GM19467 (cell line): ENCODE measurements around the gene CDH1.
"Not testable (repeated sequence)": the region's sequence is repeated elsewhere in the genome, so short reads cannot be mapped to it uniquely, and the experiment has no call there.

Experiments
- ATAC-seq: cut with Tn5 transposase; IDR thresholded peaks from one replicate; pipeline ENCODE4 v1.9.1; 2021; ENCODE audit warnings: mild to moderate bottlenecking, moderate library complexity; ENCODE audit not compliant: unreplicated experiment

The CDH1 gene

GRCh38 chr16:68786685-68787418, 49.8 kb downstream of the CDH1 start:
- no peak for ATAC-seq

GRCh38 chr16:68787419-68787807, 50.3 kb downstream of the CDH1 start:
- ATAC-seq = not testable (repeated sequence)

GRCh38 chr16:68790130-68790761, 53.2 kb downstream of the CDH1 start:
- no peak for ATAC-seq

GRCh38 chr16:68790944-68791343, 53.9 kb downstream of the CDH1 start:
- no peak for ATAC-seq

GRCh38 chr16:68792465-68793324, 55.6 kb downstream of the CDH1 start:
- no peak for ATAC-seq

- ATAC-seq = no peak
Measured at GRCh38 chr16:68793401-68793857, 56.3 kb downstream of the CDH1 start.

GRCh38 chr16:68798398-68798797, 61.3 kb downstream of the CDH1 start:
- ATAC-seq = no peak

GRCh38 chr16:68800257-68800875, 63.3 kb downstream of the CDH1 start:
- peak; percentile 58 for ATAC-seq

- ATAC-seq = no peak
Measured at GRCh38 chr16:68802190-68802589, 65.1 kb downstream of the CDH1 start.

GRCh38 chr16:68806422-68806821, 69.3 kb downstream of the CDH1 start:
- no peak for ATAC-seq

GRCh38 chr16:68806981-68807380, 69.9 kb downstream of the CDH1 start:
- ATAC-seq = no peak

GRCh38 chr16:68814516-68814915, 77.4 kb downstream of the CDH1 start:
- no peak for ATAC-seq

GRCh38 chr16:68823401-68824135, 86.5 kb downstream of the CDH1 start:
- ATAC-seq = no peak

GRCh38 chr16:68825427-68825826, 88.3 kb downstream of the CDH1 start:
- ATAC-seq = no peak

- no peak for ATAC-seq
Measured at GRCh38 chr16:68826652-68827051, 89.6 kb downstream of the CDH1 start.

- no peak for ATAC-seq
Measured at GRCh38 chr16:68833251-68833650, 96.2 kb downstream of the CDH1 start.

- no peak for ATAC-seq
Measured at GRCh38 chr16:68834550-68834949, 97.5 kb downstream of the CDH1 start.

GRCh38 chr16:68835970-68836369, 98.9 kb downstream of the CDH1 start:
- no peak for ATAC-seq

GRCh38 chr16:68839831-68840230, 102.7 kb downstream of the CDH1 start:
- ATAC-seq = no peak

- not testable (repeated sequence) for ATAC-seq
Measured at GRCh38 chr16:68842964-68843481, 105.9 kb downstream of the CDH1 start.
